ENCODE measurements around the gene GPATCH2.

- TF ChIP-seq CTCF (IDR thresholded peaks at IDR 0.05) (no peak), POLR2A (IDR thresholded peaks at IDR 0.05) (no peak)
Measured at GRCh38 chr1:217418269-217419193, 212.4 kb downstream of the GPATCH2 start.

All from heart left ventricle (tissue), 13 donors.